Kidney (tissue), 14 donors: ENCODE measurements around the gene PACS2. TPM values are rescaled to one million over a fixed set of nuclear protein-coding genes. Genes with fewer than 3 reads are reported as not detected.
"Not testable (repeated sequence)": the region's sequence is repeated elsewhere in the genome, so short reads cannot be mapped to it uniquely, and the experiment has no call there.

ENCODE experiments used
- DNase-seq, 5 donors: peaks; one replicate each; pipeline ENCODE4 v3.0.0-alpha.2; 2013 to 2020
- FAIRE-seq: peaks from 2 replicates; lab custom pipeline; 2012; peaks lifted over from hg19 to GRCh38; lab: Jason Lieb, UNC
- H3K27ac ChIP-seq, 2 donors: one replicate each; pipeline ENCODE4 v1.7.0; 2013; ENCODE audit warnings: low read depth in 2 of 2, low read length in 2 of 2, inconsistent platforms in 1 of 2
- H3K27me3 ChIP-seq: one replicate; pipeline ENCODE4 v1.7.1; 2013; ENCODE audit warnings: low read length, inconsistent platforms; ENCODE audit not compliant: control insufficient read depth, insufficient read depth
- H3K36me3 ChIP-seq, 3 donors: one replicate each; pipeline versions ENCODE4 v1.7.0 to v1.7.1; 2013; ENCODE audit warnings: low read length in 3 of 3, control low read depth in 1 of 3, inconsistent platforms in 1 of 3; ENCODE audit not compliant: insufficient read depth in 3 of 3, control insufficient read depth in 2 of 3
- H3K4me1 ChIP-seq, 3 donors: one replicate each; pipeline versions ENCODE4 v1.7.0 to v1.7.1; 2013; ENCODE audit warnings: low read length in 3 of 3, inconsistent platforms in 1 of 3, low read depth in 1 of 3; ENCODE audit not compliant: control insufficient read depth in 2 of 3, insufficient read depth in 2 of 3
- H3K4me3 ChIP-seq, 3 donors: one replicate each; pipeline versions ENCODE4 v1.7.0 to v1.8.1; 2013; ENCODE audit warnings: low read length in 3 of 3, control low read depth in 1 of 3, inconsistent platforms in 1 of 3
- H3K9ac ChIP-seq, 3 donors: one replicate each; pipeline versions ENCODE4 v1.7.0 to v1.7.1; 2013; ENCODE audit warnings: low read length in 3 of 3, control low read depth in 1 of 3, inconsistent platforms in 1 of 3
- H3K9me3 ChIP-seq, 3 donors: one replicate each; pipeline versions ENCODE4 v1.7.0 to v1.7.1; 2013; ENCODE audit warnings: low read length in 3 of 3, control low read depth in 1 of 3, inconsistent platforms in 1 of 3; ENCODE audit not compliant: control insufficient read depth in 2 of 3, insufficient read depth in 1 of 3
- intact Hi-C: fragments of 100-400 bp; cut with DNase I; formaldehyde crosslinking; loops from one replicate; pipeline ENCODE4 v1.11.1; 2022
- polyA plus RNA-seq: library from polyadenylated mRNA; stranded (reverse); fragments of 350-450 nt; fragmentation: Illumina TruSeq; extraction: RNeasy Lipid Tissue Mini Kit (QIAGEN cat#74804); gene quantifications from one replicate; pipeline ENCODE4 v1.2.3, GENCODE V29; 2014; ENCODE audit warnings: low read depth, low replicate concordance; ENCODE audit not compliant: insufficient read depth
- total RNA-seq: library from RNA; stranded (reverse); fragmentation: NEBNext Ultra II Directional; extraction: Animal tissue kit (Norgen Biotek cat#: 25700); gene quantifications from one replicate; pipeline ENCODE4 v1.2.1, GENCODE V29; 2021
- TF ChIP-seq, protein P1 (sequence below): IDR thresholded peaks from 3 replicates; pipeline ENCODE4 v1.5.1; 2012; ENCODE audit warnings: mild to moderate bottlenecking, moderate library complexity, borderline replicate concordance; ENCODE audit not compliant: insufficient read depth; ENCODE audit errors: extremely low read depth
- donor health status: control.
- donor health status: control.
- donor health status: control.
- donor health status: control.
- donor health status: control.
- donor health status: DM: yes; HTN: yes; CAD: no.
- donor health status: Normal renal cell carcinoma (clear cell type).

Gene PACS2
- total and polyA plus RNA-seq, 2 donors from 2014 or later: 35.7 to 83.9 TPM

DNA sequence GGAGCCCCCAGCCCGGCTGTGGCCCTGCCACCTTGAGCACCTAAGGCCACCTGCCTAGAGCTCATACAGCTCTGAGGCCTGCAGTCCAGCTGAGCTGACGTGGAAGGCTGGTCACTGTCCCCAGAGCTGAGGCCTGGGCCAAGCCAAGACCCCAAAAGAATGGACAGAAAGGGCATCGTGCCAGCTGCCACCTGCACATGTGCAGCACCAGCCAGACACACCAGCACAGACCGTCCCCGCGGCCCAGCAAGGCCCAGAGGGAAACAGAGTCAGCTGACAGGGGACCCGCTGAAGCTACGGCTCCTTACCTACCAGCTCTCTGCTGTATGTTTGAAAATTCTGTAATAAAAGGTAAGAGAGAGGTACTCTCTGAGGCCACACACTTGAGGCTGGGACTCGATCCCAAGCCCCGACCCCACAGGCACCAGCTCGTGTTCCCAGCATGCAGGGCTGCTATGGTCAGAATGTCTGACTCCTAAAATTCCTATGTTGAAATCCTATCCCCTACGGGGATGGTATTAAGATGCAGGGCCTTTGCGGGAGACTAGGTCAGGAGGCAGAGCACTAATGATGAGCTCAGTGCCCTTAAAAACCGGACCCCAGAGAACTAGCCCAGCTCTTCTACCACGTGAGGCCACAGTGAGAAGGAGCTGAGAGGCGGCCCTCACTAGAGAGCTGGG is 39.1 kb upstream of the PACS2 start:
- Histone ChIP-seq H3K4me3 (no peak overlapping the region), H3K9me3 (no peaks in the 10 kb centered on the region), H3K27me3 (no peaks in the 10 kb centered on the region), H3K4me1 (peaks cover 0 to 25% (median 11%) of the 10 kb centered on the region in 3 donors), H3K9ac (no peak overlapping the region), H3K27ac (peak overlapping the region in 1 of 2 donors; percentile 43), H3K36me3 (no peaks in the 10 kb centered on the region)
- intact Hi-C loops: no loop called here
- DNase-seq (peak in 2 of 5 donors; percentile 17 to 33), FAIRE-seq (no peak)
- TF ChIP-seq, protein P1, sequence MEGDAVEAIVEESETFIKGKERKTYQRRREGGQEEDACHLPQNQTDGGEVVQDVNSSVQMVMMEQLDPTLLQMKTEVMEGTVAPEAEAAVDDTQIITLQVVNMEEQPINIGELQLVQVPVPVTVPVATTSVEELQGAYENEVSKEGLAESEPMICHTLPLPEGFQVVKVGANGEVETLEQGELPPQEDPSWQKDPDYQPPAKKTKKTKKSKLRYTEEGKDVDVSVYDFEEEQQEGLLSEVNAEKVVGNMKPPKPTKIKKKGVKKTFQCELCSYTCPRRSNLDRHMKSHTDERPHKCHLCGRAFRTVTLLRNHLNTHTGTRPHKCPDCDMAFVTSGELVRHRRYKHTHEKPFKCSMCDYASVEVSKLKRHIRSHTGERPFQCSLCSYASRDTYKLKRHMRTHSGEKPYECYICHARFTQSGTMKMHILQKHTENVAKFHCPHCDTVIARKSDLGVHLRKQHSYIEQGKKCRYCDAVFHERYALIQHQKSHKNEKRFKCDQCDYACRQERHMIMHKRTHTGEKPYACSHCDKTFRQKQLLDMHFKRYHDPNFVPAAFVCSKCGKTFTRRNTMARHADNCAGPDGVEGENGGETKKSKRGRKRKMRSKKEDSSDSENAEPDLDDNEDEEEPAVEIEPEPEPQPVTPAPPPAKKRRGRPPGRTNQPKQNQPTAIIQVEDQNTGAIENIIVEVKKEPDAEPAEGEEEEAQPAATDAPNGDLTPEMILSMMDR: no peak

DNA sequence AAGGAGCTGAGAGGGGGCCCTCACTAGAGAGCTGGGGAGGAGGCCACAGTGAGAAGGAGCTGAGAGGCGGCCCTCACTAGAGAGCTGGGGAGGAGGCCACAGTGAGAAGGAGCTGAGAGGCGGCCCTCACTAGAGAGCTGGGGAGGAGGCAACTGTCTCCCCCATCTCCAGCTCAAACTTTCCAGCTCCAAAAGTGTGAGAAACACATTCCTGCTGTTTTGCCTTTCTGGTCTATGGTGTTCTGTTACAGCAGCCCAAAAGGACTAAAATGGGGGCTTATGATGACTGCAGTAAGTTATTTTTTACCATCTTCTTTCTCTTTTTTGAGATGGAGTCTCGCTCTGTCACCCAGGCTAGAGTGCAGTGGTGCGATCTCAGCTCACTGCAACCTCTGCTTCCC is 37.1 kb upstream of the PACS2 start:
- FAIRE-seq, H3K4me3 ChIP-seq, H3K9me3 ChIP-seq, H3K36me3 ChIP-seq, intact Hi-C loops, H3K9ac ChIP-seq, H3K27ac ChIP-seq, H3K27me3 ChIP-seq, DNase-seq: not testable (repeated sequence)
- H3K4me1 ChIP-seq: peaks cover 0 to 20% (median 11%) of the 10 kb centered on the region in 3 donors

DNA sequence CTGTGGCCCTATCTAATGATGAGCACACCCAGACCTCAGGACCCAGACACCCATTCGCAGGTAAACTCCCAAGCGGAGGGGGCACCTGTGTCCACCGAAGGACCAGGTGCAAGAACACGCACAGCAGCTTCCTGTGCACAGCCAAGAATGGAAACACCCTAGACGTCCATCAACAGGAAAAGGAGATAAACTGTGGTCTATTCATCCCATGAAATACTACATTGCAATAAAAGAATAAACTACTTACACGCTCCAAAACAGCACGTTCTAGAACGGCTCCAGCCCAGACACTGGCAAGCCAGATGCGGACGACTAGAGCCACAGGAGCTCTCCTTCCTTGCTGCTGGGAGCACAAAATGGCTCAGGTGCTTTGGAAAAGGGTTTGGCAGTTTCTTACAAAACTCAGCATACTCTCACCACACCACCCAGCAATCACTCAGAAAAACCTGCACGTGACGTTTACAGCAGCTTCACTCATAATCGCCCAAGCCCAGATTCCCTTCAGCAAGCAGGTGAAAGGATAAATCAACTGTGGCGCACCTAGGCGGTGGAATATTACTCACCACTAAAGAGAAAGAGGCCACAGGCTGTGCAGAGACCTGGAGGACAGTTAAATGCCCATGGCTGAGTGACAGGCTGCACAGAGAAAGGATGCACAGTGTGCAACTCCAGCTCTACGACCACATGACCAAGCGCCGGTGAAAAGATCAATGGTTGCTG is 34.7 kb upstream of the PACS2 start:
- DNase-seq (no peak), FAIRE-seq (no peak)
- Histone ChIP-seq H3K9ac (no peak overlapping the region), H3K4me3 (no peak overlapping the region), H3K9me3 (no peaks in the 10 kb centered on the region), H3K27ac (no peak overlapping the region), H3K4me1 (peaks cover 0 to 6% (median 5%) of the 10 kb centered on the region in 3 donors), H3K27me3 (no peaks in the 10 kb centered on the region), H3K36me3 (peaks cover 0 to 9% (median 0%) of the 10 kb centered on the region in 3 donors)
- intact Hi-C loops: no loop called here
- TF ChIP-seq, protein P1: no peak

DNA sequence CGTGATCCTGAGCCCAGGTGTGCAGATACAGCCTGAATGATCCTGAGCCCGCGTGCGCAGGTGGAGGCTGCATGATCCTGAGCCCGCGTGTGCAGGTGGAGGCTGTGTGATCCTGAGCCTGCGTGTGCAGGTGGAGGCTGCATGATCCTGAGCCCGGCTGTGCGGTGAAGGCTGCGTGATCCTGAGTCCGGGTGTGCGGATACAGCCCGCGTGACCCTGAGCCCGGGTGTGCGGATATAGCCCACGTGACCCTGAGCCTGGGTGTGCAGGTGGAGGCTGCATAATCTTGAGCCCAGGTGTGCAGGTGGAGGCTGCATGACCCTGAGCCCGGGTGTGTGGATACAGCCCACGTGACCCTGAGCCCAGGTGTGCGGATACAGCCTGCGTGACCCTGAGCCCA is 34.0 kb upstream of the PACS2 start:
- TF ChIP-seq, protein P1: no peak
- Histone ChIP-seq H3K36me3 (peaks cover 0 to 13% (median 0%) of the 10 kb centered on the region in 3 donors), H3K4me1 (no peaks in the 10 kb centered on the region), H3K9ac (no peak overlapping the region), H3K27me3 (no peaks in the 10 kb centered on the region), H3K4me3 (no peak overlapping the region), H3K9me3 (no peaks in the 10 kb centered on the region), H3K27ac (no peak overlapping the region)
- no peak for FAIRE-seq
- intact Hi-C loops: no loop called here
- no peak for DNase-seq
